Natural killer cell (primary cell): ENCODE measurements around the gene HOXC9. TPM values are rescaled to one million over a fixed set of nuclear protein-coding genes. Genes with fewer than 3 reads are reported as not detected.

Source experiments
- ATAC-seq, 3 donors: fragments of 150-1000 bp in 2 of 3; fragments of 200-7000 bp in 1 of 3; cut with Tn5 transposase; 1 replicate in 1 of 3; 2 replicates in 2 of 3; pipeline ENCODE4 v1.10.0; 2021; ENCODE audit warnings: mild to moderate bottlenecking in 2 of 3, moderate library complexity in 2 of 3
- DNase-seq, 2 donors: peaks; one replicate each; pipeline versions ENCODE4 v3.0.0 to v3.0.0-alpha.2; 2013 to 2021; ENCODE audit warnings: mixed read lengths in 1 of 2
- H3K27ac ChIP-seq: one replicate; pipeline ENCODE4 v1.5.1; 2013; ENCODE audit warnings: mild to moderate bottlenecking, low read length
- H3K27me3 ChIP-seq: one replicate; pipeline ENCODE4 v1.6.1; 2013; ENCODE audit warnings: low read length; ENCODE audit not compliant: control insufficient read depth, insufficient read depth
- H3K36me3 ChIP-seq: one replicate; pipeline ENCODE4 v1.6.1; 2013; ENCODE audit warnings: low read length; ENCODE audit not compliant: control insufficient read depth, insufficient read depth
- H3K4me1 ChIP-seq: one replicate; pipeline ENCODE4 v1.6.1; 2013; ENCODE audit warnings: low read length; ENCODE audit not compliant: control insufficient read depth, insufficient read depth
- H3K4me3 ChIP-seq: one replicate; pipeline ENCODE4 v1.5.1; 2013; ENCODE audit warnings: low read length
- H3K9me3 ChIP-seq: one replicate; pipeline ENCODE4 v1.6.1; 2013; ENCODE audit warnings: low read length; ENCODE audit not compliant: control insufficient read depth, insufficient read depth
- H3K27ac Mint-ChIP-seq, 2 donors: one replicate each; pipeline ENCODE4 v1.8.0; 2022; ENCODE audit warnings: mild to moderate bottlenecking in 2 of 2, mixed read lengths in 2 of 2, moderate library complexity in 1 of 2
- H3K27me3 Mint-ChIP-seq, 2 donors: one replicate each; pipeline ENCODE4 v1.8.0; 2022; ENCODE audit warnings: low read depth in 2 of 2, mixed read lengths in 2 of 2
- H3K36me3 Mint-ChIP-seq: one replicate; pipeline ENCODE4 v1.8.0; 2022; ENCODE audit warnings: mixed read lengths
- H3K4me1 Mint-ChIP-seq, 2 donors: one replicate each; pipeline ENCODE4 v1.8.0; 2022; ENCODE audit warnings: mixed read lengths in 2 of 2
- H3K4me3 Mint-ChIP-seq: one replicate; pipeline ENCODE4 v1.8.0; 2022; ENCODE audit warnings: mild to moderate bottlenecking, moderate library complexity, mixed read lengths
- H3K9me3 Mint-ChIP-seq, 2 donors: one replicate each; pipeline ENCODE4 v1.8.0; 2022; ENCODE audit warnings: mixed read lengths in 2 of 2
- CTCF ChIP-seq: fragments of 200-600 bp; IDR thresholded peaks from one replicate; pipeline ENCODE4 v1.8.0; 2022; ENCODE audit warnings: antibody characterized with exemption
- WGBS: methylation state at CpG from one replicate; pipeline ENCODE4 v1.1.7; 2013; ENCODE audit warnings: missing lambda C conversion rate; ENCODE audit not compliant: insufficient coverage; 5-methylcytosine and 5-hydroxymethylcytosine counted together
- intact Hi-C: fragments of 100-400 bp; cut with micrococcal nuclease; formaldehyde crosslinking; loops from one replicate; pipeline ENCODE4 v1.14.2; 2022
- total RNA-seq, 4 donors: library from RNA; stranded (reverse); fragments of 120-200 nt in 1 of 4; gene quantifications; one replicate each; pipeline versions ENCODE4 v1.2.3 to v1.2.4, GENCODE V29; 2013 to 2022

The HOXC9 gene
- total RNA-seq, 3 donors from 2014 or later (not counting 1 experiment from before 2014, with no cell fraction given): not detected

GRCh38 chr12:53995378-53996239 is 4.4 kb upstream of the HOXC9 start:
- no peak for TF ChIP-seq CTCF
- Histone ChIP-seq H3K4me3 (peak overlapping the region; percentile 43), H3K27ac (no peak overlapping the region), H3K9me3 (peaks cover 3% of the 10 kb centered on the region), H3K36me3 (no peaks in the 10 kb centered on the region), H3K4me1 (peaks cover 49% of the 10 kb centered on the region), H3K27me3 (peaks cover 92% of the 10 kb centered on the region)
- WGBS: 2% methylated on average over 48 of the region's 48 CpGs
- Mint-ChIP-seq H3K27me3 (peaks cover 74 to 89% of the 10 kb centered on the region in 2 donors), H3K9me3 (no peaks in the 10 kb centered on the region), H3K36me3 (no peaks in the 10 kb centered on the region), H3K27ac (peak overlapping the region in 1 of 2 donors; percentile 81), H3K4me3 (peak overlapping the region; percentile 91), H3K4me1 (peaks cover 46 to 47% of the 10 kb centered on the region in 2 donors)
- ATAC-seq: peak; percentile 50 to 65 (median 53)
- intact Hi-C loops: loop anchor here (5.0 kb wide), 2 partner anchors 37 to 38 kb away; partner anchors contain the start of gene HOXC5
- peak in 1 of 2 donors; percentile 60 for DNase-seq

- ATAC-seq (no peak), DNase-seq (no peak)
- Histone ChIP-seq H3K9me3 (peaks cover 3% of the 10 kb centered on the region), H3K27me3 (peaks cover 93% of the 10 kb centered on the region), H3K36me3 (no peaks in the 10 kb centered on the region), H3K4me3 (peak overlapping the region; percentile 43), H3K27ac (no peak overlapping the region), H3K4me1 (peaks cover 51% of the 10 kb centered on the region)
- Mint-ChIP-seq H3K9me3 (no peaks in the 10 kb centered on the region), H3K27me3 (peaks cover 76 to 91% of the 10 kb centered on the region in 2 donors), H3K27ac (peak overlapping the region in 1 of 2 donors; percentile 81), H3K4me1 (peaks cover 46 to 47% of the 10 kb centered on the region in 2 donors), H3K36me3 (no peaks in the 10 kb centered on the region), H3K4me3 (peak overlapping the region; percentile 91)
- no peak for TF ChIP-seq CTCF
- 21% methylated on average over 25 of the region's 29 CpGs for WGBS
- intact Hi-C loops: loop anchor here (5.0 kb wide), 2 partner anchors 36 to 39 kb away; partner anchors contain the start of gene HOXC5
Observed at GRCh38 chr12:53996240-53997203, 3.4 kb upstream of the HOXC9 start.

GRCh38 chr12:53997204-53998109 is 2.5 kb upstream of the HOXC9 start:
- Histone ChIP-seq H3K27ac (no peak overlapping the region), H3K9me3 (peaks cover 3% of the 10 kb centered on the region), H3K36me3 (no peaks in the 10 kb centered on the region), H3K4me1 (peaks cover 51% of the 10 kb centered on the region), H3K4me3 (no peak overlapping the region), H3K27me3 (peaks cover 94% of the 10 kb centered on the region)
- no peak for TF ChIP-seq CTCF
- Mint-ChIP-seq H3K27me3 (peaks cover 76 to 89% of the 10 kb centered on the region in 2 donors), H3K27ac (no peak overlapping the region), H3K4me1 (peaks cover 46 to 47% of the 10 kb centered on the region in 2 donors), H3K9me3 (no peaks in the 10 kb centered on the region), H3K4me3 (peak overlapping the region; percentile 21), H3K36me3 (no peaks in the 10 kb centered on the region)
- 10% methylated on average over 35 of the region's 35 CpGs for WGBS
- ATAC-seq (no peak), DNase-seq (no peak)
- intact Hi-C loops: loop anchor here (5.0 kb wide), 2 partner anchors 35 to 40 kb away; partner anchors contain the start of gene HOXC5
